ENCODE data around the gene TTC23.

The TTC23 gene

GRCh38 chr15:99105514-99106341 lies 143.7 kb downstream of the TTC23 start:
- no peak for DNase-seq (ENCODE audit: low read depth in 2 of 2, low spot score in 1 of 2)

- DNase-seq (ENCODE audit: low read depth in 2 of 2, low spot score in 1 of 2): no peak
Observed at GRCh38 chr15:99104788-99105513, 144.4 kb downstream of the TTC23 start, which contains the start of gene SYNM. Gene SYNM (plus strand): TSS chr15:99105080. CDS start chr15:99105200, 120 bp downstream.

- no peak for DNase-seq (ENCODE audit: low read depth in 2 of 2, low spot score in 1 of 2)
Observed at GRCh38 chr15:99103279-99103678, 146.1 kb downstream of the TTC23 start.

GRCh38 chr15:99102332-99103235 lies 146.8 kb downstream of the TTC23 start:
- DNase-seq (ENCODE audit: low read depth in 2 of 2, low spot score in 1 of 2): no peak

- DNase-seq (ENCODE audit: low read depth in 2 of 2, low spot score in 1 of 2): no peak
Observed at GRCh38 chr15:99101501-99101900, 147.9 kb downstream of the TTC23 start.

GRCh38 chr15:99100245-99101173 lies 148.9 kb downstream of the TTC23 start:
- no peak for DNase-seq (ENCODE audit: low read depth in 2 of 2, low spot score in 1 of 2)

- no peak for DNase-seq (ENCODE audit: low read depth in 2 of 2, low spot score in 1 of 2)
Observed at GRCh38 chr15:99099661-99100060, 149.7 kb downstream of the TTC23 start.

- no peak for DNase-seq (ENCODE audit: low read depth in 2 of 2, low spot score in 1 of 2)
Observed at GRCh38 chr15:99098991-99099390, 150.4 kb downstream of the TTC23 start.

GRCh38 chr15:99098426-99098825 lies 151.0 kb downstream of the TTC23 start:
- no peak for DNase-seq (ENCODE audit: low read depth in 2 of 2, low spot score in 1 of 2)

- no peak for DNase-seq (ENCODE audit: low read depth in 2 of 2, low spot score in 1 of 2)
Observed at GRCh38 chr15:99097441-99098410, 151.7 kb downstream of the TTC23 start.

GRCh38 chr15:99096894-99097426 lies 152.4 kb downstream of the TTC23 start:
- DNase-seq (ENCODE audit: low read depth in 2 of 2, low spot score in 1 of 2): no peak

GRCh38 chr15:99096173-99096893 lies 153.0 kb downstream of the TTC23 start:
- no peak for DNase-seq (ENCODE audit: low read depth in 2 of 2, low spot score in 1 of 2)

- no peak for DNase-seq (ENCODE audit: low read depth in 2 of 2, low spot score in 1 of 2)
Observed at GRCh38 chr15:99095626-99096025, 153.8 kb downstream of the TTC23 start.

GRCh38 chr15:99092554-99093172 lies 156.7 kb downstream of the TTC23 start:
- no peak for DNase-seq (ENCODE audit: low read depth in 2 of 2, low spot score in 1 of 2)

GRCh38 chr15:99090938-99091337 lies 158.4 kb downstream of the TTC23 start:
- no peak for DNase-seq (ENCODE audit: low read depth in 2 of 2, low spot score in 1 of 2)

- no peak for DNase-seq (ENCODE audit: low read depth in 2 of 2, low spot score in 1 of 2)
Observed at GRCh38 chr15:99090011-99090699, 159.2 kb downstream of the TTC23 start.

- no peak for DNase-seq (ENCODE audit: low read depth in 2 of 2, low spot score in 1 of 2)
Observed at GRCh38 chr15:99087405-99087943, 161.9 kb downstream of the TTC23 start.
